Adrenal gland (tissue), 5 donors: ENCODE data around the gene LETMD1.

Experiments
- POLR2A ChIP-seq, 2 donors: fragments of 450-650 bp; IDR thresholded peaks; one replicate each; pipeline ENCODE4 v1.6.1; 2017; ENCODE audit warnings: antibody characterized with exemption in 2 of 2, mild to moderate bottlenecking in 2 of 2, moderate library complexity in 1 of 2
- TF ChIP-seq, protein P1 (sequence below), 6 experiments: fragments of 450-650 bp in 4 of 6; fragments of 200-600 bp in 2 of 6; sonication (generic) in 1 of 6; IDR thresholded peaks; 1 replicate in 5 of 6; 2 replicates in 1 of 6; pipeline versions ENCODE4 v1.5.1 to v1.8.0; 2016 to 2021; ENCODE audit warnings: antibody characterized with exemption in 6 of 6, mild to moderate bottlenecking in 2 of 6, moderate library complexity in 1 of 6
- donor health status: DM: no; HTN: no; CAD: no.

DNA sequence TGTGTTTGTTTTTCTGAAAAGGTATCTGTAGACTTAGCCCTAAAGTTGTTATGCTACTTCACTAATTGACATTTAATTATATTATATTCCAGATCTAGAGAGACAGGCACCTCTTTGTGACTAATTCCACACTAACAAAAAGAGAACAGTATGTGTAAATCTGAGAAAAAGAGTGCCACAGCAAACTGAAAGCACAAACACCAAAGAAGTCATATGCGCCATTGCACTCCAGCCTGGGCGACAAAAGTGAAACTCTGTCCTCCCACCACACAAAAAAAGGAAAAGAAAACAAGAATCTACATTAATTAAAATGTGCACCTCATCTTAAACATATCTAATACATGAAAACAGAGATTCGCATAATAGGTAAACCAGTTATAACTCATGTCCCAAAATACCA is 39.7 kb downstream of the LETMD1 start:
- TF ChIP-seq, protein P1, sequence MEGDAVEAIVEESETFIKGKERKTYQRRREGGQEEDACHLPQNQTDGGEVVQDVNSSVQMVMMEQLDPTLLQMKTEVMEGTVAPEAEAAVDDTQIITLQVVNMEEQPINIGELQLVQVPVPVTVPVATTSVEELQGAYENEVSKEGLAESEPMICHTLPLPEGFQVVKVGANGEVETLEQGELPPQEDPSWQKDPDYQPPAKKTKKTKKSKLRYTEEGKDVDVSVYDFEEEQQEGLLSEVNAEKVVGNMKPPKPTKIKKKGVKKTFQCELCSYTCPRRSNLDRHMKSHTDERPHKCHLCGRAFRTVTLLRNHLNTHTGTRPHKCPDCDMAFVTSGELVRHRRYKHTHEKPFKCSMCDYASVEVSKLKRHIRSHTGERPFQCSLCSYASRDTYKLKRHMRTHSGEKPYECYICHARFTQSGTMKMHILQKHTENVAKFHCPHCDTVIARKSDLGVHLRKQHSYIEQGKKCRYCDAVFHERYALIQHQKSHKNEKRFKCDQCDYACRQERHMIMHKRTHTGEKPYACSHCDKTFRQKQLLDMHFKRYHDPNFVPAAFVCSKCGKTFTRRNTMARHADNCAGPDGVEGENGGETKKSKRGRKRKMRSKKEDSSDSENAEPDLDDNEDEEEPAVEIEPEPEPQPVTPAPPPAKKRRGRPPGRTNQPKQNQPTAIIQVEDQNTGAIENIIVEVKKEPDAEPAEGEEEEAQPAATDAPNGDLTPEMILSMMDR (IDR thresholded peaks at IDR 0.05), result no peak
- no peak for TF ChIP-seq POLR2A (IDR thresholded peaks at IDR 0.05)
